ENCODE data around the gene CRADD.
A peak's percentile ranks its signal among the peaks of the same experiment; 100 is the strongest.

CRADD gene

DNA sequence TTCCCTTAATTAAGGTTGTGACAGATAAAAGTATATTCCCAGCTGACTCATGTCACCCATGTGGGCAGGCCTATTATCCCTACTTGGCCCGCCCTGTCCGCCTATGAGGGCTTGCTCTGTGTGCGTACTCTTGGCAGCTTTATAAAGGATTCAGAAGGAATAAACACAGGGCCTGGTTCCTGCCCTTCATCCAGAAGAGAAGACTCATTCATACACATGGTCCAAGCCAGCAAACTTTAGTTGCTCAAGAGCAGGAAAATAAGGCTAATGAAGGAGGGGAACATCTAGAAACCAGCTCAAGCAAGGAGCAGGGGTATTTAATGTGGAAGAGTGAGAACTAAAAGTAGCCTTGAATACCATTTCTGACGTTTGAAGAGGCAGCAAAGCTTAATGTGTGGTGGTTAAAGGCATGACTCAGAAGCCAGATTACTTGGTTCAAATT is 141.9 kb downstream of the CRADD start:
- DNase-seq, result no peak

DNA sequence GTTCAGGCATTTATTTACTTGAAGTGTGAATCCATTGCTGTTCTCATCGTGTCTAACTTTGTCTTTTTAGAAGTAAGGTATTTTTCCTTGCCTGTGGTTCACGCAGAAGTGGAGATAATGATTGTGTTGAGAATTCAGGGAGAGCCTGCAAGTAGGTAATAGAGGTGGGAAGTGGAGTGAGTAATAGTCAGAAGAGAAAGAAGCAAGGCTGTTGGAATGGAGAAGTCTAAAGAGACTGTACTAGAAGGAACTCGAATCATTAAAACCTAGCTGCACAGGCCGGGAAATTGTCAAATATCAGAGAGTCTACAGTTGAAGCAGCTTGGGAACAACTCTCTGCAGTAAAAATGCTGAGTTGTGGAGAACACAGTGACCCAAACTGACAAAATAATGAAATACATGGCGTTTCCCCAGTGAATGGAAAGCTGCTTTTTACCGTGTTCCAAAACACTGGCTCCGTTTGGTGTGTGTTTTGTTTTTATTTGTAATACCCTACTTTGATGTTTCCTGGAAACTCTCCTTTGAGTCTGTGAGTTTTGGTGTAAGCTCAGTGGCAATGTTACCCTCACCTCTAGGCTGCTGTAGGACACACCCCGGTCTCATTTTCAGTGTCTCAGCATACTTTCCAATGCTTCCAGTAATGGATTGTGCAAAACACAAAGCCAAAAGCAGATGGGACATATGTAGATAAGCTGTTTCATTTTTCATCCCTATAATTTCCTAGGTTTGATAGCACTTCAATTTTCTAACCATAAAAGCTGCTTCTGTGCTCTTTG is 146.6 kb downstream of the CRADD start:
- no peak for DNase-seq

DNA sequence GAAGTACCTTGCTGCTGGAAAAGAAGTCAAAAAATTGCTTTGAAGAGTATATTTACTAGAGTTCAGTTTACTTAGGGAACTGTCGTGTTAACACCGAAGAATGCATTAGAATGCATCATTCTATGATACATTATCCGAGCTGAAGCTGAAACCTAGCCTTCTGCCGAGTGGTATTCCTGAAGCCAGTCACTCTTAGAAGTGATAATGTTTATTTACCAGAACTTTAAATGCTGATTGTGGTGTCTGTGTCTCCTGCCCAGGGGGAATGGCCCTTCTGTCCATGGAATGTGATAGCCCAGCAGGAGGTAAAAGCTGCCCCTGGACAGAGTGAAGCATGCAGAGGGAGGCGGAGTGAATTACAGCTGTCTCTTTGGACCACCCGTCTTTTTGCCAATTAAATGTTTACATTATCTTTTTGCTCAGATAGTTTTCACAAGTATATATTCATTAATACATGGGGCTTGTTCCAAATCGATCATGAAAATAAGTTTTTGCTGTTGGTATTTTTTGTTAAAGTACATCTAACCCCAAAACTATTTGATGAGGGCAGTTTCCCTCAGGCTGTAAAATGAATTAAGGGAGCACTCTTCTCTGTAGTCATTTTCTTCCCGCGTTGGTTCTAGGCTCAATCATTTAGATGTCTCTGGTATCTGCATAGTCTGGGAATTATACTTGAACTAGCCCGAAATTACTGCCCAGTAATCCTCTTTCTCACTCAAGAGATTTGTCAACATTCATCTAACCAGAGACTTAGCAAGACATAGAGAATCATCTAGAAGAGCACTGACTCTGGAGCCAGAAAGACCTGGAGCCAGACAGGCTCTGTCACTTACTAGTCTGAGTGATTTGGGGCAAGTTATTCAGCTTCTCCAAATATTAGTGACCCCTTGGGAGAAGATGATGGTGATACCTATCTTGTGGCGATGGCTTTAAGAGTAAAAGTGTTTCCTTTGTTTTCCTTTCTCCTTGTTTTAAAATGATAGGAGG is 147.6 kb downstream of the CRADD start:
- no peak for DNase-seq

DNA sequence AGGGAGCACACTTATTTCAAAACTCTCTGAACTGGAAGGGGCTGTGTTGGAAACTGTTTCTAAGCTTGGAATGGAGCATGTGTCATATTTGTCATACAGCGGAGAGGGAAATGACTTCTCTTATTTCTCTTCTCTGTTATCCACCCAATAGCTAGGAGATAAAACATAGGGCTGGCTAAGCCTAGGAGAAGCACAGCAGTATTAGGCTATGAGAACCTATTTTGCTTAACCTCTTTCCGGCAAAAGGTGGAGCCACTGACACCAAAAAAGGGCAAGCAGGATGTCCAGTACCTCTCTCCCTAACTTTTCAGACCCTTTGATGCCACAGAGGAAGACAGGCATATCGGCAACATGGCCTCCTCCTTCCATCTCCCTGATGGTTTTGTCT is 148.3 kb downstream of the CRADD start:
- DNase-seq, result no peak

DNA sequence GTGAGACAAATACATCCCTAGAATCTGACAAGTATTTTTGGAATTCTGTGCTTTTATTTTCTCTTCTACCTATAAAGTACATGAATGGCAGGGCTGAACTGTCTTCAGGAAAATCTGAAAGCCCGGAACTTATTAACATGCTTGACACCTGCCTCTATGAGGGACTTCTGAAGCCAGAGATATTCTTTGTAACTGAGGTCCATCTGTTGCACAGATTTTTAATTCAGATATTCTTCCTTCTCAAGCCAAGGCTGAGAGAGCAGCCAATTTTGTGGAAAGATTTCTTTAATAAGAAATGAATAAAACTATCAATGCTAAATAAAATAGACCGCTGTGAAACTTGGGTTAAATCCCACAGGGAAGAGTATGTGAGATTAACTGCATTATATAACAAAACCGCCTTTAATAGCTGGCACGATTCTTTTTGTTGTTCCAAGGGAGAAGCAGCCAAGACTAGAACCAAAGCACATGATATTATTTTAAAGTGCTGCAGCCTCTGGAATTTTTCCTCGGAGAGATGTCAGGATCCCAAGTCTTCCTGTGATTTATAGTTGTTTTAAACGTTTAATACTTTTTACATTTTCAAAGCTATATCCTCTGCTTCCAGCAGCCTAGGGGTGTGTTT is 148.9 kb downstream of the CRADD start:
- DNase-seq, result no peak

DNA sequence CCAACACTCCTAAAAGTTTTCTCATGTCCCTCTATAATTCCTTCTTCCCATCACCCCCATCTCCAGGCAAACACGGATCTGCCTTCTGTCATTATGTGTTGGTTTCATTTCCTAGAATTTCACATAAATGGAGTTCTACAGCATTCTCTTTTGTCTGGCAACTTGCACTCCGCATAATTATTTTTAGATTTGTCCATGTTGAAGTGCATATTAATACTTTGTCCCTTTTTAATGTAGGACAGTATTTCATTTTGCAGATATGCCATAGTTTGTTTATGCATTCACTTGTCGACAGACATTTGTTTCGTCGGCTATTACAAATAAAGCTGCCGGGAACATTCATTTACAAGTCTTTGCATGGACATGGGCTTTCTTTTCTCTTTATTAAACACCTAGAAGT is 150.0 kb downstream of the CRADD start:
- no peak for DNase-seq

DNA sequence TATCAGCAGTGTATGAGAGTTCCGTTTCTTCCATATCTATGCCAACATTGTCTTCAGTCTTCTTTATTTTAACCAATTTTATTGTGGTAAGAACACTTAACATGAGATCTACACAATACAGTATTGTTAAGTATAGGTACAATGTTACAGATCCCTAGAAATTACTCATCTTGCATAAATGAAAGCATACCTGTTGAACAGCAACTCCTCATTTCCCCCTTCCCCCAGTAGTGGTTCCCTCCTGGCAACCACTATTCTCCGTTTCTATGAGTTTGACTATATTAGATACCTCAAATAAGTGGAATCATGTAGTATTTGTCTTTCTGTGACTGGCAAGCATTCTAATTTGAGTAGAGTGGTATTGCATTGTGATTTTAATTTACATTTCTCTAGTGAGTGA is 150.5 kb downstream of the CRADD start:
- peak; percentile 20 for DNase-seq

DNA sequence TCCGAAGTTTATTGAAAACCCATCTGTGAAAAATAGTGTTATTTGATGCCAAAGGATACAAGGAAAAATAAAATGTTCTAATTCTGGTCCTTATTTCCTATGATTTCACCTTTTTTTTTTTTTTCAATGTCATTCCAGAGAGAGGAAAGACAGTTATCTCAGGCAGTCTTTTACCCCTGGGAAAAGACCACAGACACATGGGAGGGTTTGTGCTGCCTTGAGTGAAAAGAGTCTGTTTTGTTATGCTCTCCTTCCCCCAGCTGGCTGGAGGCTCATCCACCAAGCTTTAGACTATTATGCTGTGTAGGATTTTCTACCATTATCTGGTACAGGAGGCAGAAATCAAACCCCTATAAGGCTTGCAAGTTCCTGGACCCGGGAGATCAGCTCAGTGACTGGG is 151.8 kb downstream of the CRADD start:
- DNase-seq, result no peak

DNA sequence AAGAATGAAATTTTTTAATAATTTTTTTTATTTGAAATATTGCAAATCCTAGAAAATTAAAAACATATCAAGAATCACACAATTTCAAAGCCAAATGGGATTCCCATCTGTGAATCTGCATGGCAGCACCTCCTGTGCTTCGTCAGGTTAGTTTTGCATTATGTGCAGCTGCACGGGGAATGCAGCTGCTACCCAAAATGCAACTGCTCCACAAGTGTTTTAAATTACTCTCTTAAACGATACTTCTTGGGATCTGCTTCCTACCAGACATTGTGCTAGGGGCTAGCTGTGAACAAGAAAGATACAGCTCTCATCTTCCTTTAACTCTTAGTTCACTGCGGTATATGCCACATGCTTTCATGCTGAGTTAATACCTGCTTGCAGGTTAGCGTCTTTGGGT is 154.2 kb downstream of the CRADD start:
- DNase-seq, result no peak

DNA sequence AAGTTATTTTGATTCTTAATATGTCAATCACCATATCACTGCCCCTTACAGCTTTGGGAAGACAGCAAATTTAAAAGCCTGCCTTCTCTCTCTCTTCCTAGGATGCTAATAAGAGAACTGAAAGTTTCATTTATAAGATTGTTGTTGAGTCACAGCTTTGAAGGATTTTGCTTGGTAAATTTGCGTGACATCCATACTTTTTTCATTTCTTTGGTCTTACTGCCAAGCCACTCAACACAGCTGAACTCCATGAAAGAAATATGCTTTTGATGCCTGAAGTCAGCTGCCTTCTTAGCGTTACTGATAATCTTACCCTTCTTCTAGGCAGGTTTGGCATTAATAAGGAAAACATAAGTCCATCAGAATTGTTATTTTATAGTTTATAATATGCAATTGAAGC is 155.0 kb downstream of the CRADD start:
- DNase-seq, result no peak

DNA sequence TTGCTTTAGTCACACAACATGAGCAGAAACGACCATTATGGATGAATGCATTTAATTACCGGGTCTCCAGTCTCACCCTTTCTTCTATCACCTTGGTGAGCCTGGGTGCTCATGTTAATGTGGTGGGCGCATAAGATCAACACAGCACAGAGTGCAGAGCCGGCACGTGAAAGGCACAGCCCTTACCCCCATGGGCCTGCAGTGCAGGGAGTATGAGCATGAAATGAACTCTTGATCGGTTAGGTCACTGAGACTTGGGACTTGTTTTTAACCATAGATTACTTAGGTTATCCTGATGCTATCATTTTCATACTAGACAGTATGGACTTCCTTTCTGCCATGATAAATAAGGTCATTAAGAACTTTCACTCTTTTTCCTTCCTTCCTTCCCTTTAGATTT is 156.8 kb downstream of the CRADD start:
- no peak for DNase-seq

DNA sequence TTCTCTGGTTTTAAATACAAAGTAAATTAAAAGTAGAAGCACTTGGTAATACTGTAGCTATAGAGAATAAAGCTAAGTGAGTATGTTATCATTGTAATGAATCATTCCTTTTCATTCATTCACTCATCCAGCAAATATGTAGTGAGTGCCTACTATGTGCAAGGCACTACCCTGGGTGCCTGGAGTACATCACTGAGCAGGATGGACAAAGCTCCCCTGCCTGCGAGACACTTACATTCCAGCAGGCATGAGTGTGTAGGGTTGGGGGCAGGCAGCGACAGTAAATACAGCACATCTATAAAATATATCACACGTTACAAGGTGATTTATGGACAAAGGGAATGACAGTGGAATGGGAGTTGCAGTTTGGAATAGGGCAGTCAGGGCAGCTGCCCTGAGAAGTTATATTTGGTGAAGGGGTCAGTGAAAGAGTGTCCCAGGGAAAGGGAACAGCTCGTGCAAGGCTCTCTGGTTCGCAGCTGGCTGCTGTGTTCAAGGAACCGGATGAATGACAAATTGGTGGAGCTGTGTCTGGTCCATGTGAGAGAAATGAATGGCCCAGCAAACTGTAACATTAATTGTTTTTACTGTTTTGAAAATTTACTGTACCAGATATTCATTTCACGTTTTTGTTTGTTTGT is 159.6 kb downstream of the CRADD start:
- no peak for DNase-seq

DNA sequence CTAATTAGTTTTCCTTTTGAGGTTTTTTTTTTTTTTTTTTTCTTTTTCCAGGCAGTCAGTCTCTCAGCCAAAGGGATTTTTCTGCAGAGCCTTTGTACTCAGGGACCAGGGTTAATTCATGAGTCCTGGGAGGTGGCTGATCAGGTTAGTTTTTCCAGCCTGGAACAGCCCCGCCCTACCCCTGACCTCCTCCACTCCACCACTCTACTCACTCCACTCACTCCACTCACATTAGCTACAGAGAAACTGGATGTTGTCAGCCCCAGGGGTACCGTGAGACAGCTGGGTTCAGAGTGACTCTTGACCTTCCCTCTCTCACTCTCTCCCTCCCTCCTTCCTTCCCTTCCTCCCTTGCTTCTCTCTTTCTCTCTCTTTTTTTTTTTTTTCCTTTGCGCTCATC is 161.0 kb downstream of the CRADD start:
- no peak for DNase-seq

DNA sequence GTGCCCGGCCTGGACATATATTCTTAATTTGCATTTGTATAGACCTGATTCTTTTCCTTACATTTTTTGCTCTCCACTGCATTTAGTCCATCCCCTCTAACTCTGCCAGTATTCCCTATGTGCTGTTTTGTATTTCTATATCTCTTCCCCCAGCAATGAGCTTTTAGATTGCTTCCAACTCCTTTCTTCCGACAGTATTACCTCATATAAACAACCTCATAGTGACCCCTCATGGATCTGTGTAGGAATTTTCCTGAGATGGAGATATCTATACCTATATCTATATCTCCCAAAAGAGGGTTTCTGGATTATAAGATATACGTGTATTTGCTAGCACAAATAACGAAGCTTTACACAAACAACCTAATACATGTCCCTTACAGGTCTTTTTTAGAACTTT is 161.9 kb downstream of the CRADD start:
- DNase-seq, result no peak

DNA sequence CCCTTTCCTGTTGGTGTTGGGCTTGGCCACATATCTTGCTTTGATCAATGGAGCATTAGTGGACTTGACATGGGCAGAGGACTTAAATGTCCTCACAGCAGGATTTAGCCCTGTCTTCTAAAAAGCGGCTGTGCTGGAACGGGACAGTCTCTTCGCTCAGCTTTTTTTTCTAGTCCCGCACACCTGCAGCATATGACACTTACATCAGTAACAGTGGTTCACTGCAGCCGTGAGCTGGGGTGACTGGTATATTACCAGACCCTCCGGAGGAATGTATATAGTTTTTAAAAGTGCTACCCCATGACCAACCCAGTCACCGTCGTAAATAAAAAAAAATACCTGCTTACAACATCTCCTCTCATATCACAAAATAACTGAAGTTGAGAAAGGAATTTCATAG is 164.5 kb downstream of the CRADD start:
- no peak for DNase-seq

DNA sequence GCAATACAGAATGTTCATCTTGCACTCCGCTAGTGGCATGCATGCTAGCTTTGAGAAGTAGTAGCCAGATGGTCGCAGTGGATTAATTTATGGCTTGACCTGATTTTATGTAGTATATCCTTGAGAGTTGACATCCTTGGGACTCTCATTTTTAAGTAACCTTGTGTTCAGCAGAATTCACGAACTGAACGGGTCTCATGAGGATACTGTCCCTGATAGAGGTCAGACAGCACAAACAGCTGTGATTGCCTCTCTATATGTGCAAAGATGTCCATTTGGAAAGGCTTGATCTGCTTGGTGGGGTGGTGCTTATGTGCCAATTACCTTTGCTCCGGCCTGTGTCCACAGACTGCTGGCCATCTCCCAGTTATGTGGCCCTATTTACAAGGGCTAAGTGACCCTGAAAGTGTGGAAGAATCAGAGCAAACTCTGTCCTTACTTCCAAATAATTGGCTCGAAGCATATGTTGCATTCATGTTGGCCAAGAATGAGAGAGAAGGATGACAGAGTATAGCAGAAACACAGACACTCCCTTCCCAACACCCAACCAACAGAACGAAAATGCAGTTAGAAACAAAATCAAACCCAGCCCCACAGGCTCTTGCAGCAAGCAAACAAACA is 167.1 kb downstream of the CRADD start:
- no peak for DNase-seq

DNA sequence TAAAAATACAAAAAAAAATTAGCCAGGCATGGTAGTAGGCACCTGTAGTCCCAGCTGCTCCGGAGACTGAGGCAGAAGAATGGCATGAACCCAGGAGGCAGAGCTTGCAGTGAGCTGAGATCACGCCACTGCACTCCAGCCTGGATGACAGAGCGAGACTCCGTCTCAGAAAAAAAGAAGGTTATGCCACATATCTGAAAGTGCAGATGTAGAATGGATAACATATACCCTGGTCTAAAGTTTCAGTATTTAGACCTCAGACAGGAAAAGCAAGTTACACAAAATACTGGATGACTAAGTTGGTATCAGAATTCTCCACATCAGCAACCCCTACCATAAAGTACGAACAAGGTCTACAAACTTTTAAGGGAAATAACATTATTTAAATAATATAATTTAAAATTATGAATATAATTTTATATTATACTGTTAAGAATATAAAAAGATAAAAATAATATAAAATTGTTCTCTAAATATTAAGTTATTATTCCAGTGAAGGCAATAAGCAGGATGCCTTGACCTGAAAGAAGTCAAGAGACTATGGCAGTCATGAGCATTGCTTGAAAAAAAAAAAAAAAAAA is 169.9 kb downstream of the CRADD start:
- DNase-seq, result no peak

DNA sequence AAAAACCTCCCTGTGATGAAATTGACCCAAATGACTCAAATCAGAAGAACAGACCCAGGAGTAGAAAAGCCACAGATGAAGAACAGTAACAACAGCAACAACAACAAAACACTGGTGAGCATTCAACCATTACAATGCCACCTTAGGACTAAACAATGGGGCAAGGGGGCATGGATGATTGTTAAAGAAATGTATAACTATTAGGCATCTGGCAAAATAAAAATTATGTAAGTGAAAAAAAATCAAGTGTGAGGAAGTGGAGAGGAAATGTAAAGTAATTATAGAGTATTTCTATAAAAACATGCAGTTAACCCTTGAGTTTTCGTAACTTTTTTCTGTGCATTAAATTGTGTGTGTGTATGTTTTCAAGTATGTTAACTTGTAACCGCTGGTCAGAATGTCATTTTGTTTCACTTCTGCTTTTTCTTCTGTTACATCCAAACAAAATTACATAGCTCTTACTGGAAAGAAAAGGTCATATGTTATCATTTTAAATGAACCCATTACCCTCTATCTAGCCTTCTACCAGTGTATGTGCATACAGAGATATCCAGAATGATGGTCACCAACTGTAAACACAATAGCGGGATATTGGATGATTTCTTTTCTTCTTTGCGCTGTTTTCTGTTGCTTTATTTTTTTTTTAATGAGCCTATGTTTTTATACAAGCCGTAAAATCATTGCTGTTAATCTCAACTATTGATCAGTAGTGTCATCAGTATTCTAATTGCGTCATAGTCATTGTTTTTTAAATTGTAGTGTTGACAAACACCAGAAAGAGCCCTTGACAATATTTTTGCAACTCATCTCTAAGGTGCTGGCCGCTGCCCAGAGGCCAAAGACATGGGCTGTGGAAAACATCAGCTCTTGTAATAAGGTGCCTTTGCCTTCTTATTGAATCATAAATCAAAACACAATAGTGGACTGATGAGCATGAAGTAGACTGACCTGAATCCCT is 170.6 kb downstream of the CRADD start:
- no peak for DNase-seq

DNA sequence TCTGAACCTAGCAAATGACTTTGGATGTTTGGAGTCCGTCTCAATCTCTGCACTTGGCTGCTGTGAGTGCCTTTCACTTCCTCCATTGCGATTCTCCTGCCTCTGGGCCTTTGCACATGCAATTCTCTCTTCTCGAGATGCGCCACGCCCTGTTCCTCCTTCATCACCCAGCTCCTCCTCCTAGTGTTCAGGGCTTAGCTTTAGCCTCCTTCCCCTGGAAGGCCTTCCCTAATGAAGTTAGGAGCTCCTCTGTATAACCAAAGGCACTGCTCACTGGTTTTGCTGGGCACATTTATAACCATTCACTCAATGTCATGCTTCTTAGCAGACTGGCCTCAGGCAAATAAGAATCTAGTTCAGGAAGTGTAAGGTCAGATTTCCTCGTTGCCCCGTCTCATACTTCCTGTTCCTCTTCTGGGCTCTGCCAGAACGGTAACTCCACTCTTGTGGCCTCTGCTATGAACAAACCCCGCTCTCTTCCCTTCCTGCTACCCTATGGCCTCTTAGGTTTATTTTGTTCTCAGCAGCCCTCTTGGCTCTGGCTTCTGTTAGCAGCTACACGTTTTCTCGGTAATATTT is 171.4 kb downstream of the CRADD start:
- DNase-seq, result no peak

DNA sequence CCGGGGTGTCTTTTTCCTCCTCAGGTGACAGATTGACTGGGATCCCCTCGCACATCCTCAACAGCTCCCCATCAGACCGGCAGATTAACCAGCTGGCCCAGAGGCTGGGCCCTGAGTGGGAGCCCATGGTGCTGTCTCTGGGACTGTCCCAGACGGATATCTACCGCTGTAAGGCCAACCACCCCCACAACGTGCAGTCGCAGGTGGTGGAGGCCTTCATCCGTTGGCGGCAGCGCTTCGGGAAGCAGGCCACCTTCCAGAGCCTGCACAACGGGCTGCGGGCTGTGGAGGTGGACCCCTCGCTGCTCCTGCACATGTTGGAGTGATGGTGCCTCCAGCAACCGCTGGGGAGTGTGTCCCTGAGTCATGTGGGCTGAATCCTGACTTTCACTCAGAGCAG is 172.8 kb downstream of the CRADD start:
- DNase-seq, result no peak

All from DMS53 (cell line).